ENCODE measurements around the gene FNBP1L. TPM values are rescaled to one million over a fixed set of nuclear protein-coding genes. Genes with fewer than 3 reads are reported as not detected.

The FNBP1L gene
- polyA plus RNA-seq, 1 donor (not counting 4 experiments of a cell fraction or from before 2014, with no cell fraction given) = 22.9 TPM

DNA sequence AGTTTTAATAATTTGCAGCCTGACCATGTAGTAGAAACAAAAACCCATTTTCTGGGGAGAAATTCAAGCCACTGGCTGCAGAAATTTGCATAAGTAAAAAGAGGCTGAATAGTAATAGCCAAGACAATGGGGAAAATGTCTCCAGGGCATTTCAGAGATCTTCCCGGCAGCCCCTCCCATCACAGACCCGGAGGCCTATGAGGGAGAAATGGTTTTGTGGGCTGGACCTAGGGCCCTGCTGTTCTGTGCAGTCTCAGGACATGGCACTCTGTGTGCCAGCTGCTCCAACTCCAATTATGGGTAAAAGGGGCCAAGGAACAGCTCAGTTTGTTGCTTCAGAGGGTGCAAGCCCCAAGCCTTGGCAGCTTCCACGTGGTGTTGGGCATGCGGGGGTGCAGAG, 39.7 kb upstream of the FNBP1L start:
- dilution Hi-C loops (cut with MboI; ENCODE audit: extremely low pct_ligation_motif_present, low sequenced_read_pairs) = no loop called here
- no peak for FAIRE-seq

DNA sequence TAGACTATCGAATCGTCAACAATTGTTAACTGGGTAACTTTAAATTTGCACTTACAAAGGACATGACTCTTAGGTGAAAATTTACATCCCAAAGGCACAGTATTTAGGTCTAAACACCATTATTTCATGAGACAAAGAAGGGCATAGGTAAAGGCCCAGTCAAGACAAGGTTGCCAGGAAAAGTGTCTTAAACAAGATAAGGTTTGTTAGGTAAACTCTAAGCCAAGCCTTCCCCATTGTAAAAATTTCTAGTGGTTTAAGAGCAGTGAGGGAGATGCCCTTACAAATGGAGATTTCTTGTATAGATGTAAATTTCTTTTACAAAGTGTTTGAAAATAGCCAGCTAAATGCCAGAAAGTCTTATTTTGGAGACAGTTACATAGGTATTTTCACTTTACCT, 36.9 kb upstream of the FNBP1L start:
- Histone ChIP-seq H3K27ac (ENCODE audit: control insufficient read depth, insufficient read depth, low read length) (no peak overlapping the region), H4K20me1 (ENCODE audit: control insufficient read depth, extremely low read depth, insufficient read depth, low read length) (no peaks in the 10 kb centered on the region), H3K4me1 (ENCODE audit: control insufficient read depth, extremely low read depth, insufficient read depth, low read length) (no peaks in the 10 kb centered on the region), H3K9me1 (ENCODE audit: control insufficient read depth, extremely low read depth, insufficient read depth, low read length) (no peaks in the 10 kb centered on the region), H3K4me2 (ENCODE audit: control insufficient read depth, extremely low read depth, insufficient read depth, low read depth, low read length) (no peak overlapping the region), H3K27me3 (ENCODE audit: control insufficient read depth, extremely low read depth, insufficient read depth, low read length) (no peaks in the 10 kb centered on the region), H3K36me3 (ENCODE audit: control insufficient read depth in 2 of 2, extremely low read depth in 1 of 2, insufficient read depth in 2 of 2, low read length in 2 of 2) (no peaks in the 10 kb centered on the region), H3K9ac (ENCODE audit: control insufficient read depth, extremely low read depth, insufficient read depth, low read length) (no peak overlapping the region), H3K9me3 (ENCODE audit: control insufficient read depth, low read depth, low read length) (no peaks in the 10 kb centered on the region), H3K79me2 (ENCODE audit: control insufficient read depth, insufficient read depth, low read length) (no peaks in the 10 kb centered on the region), H3K4me3 (ENCODE audit: control insufficient read depth in 2 of 3, extremely low read depth in 1 of 3, insufficient read depth in 2 of 3, low read depth in 1 of 3, low read length in 3 of 3) (no peak overlapping the region), H2AFZ (ENCODE audit: control insufficient read depth, low read length) (no peak overlapping the region)
- TF ChIP-seq, protein P1, sequence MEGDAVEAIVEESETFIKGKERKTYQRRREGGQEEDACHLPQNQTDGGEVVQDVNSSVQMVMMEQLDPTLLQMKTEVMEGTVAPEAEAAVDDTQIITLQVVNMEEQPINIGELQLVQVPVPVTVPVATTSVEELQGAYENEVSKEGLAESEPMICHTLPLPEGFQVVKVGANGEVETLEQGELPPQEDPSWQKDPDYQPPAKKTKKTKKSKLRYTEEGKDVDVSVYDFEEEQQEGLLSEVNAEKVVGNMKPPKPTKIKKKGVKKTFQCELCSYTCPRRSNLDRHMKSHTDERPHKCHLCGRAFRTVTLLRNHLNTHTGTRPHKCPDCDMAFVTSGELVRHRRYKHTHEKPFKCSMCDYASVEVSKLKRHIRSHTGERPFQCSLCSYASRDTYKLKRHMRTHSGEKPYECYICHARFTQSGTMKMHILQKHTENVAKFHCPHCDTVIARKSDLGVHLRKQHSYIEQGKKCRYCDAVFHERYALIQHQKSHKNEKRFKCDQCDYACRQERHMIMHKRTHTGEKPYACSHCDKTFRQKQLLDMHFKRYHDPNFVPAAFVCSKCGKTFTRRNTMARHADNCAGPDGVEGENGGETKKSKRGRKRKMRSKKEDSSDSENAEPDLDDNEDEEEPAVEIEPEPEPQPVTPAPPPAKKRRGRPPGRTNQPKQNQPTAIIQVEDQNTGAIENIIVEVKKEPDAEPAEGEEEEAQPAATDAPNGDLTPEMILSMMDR (optimal IDR thresholded peaks at IDR 0.05 in 1 of 3, IDR thresholded peaks at IDR 0.05 in 1 of 3, conservative IDR thresholded peaks at IDR 0.05 in 1 of 3; ENCODE audit: extremely low read depth in 1 of 3, insufficient read depth in 2 of 3, low read length in 3 of 3) = no peak
- no peak for FAIRE-seq
- DNase-seq (ENCODE audit: low read depth, low spot score) = no peak
- dilution Hi-C loops (cut with MboI; ENCODE audit: extremely low pct_ligation_motif_present, low sequenced_read_pairs) = no loop called here

More for the DNA sequence above, 39.7 kb upstream of the FNBP1L start:
- Histone ChIP-seq H4K20me1 (ENCODE audit: control insufficient read depth, extremely low read depth, insufficient read depth, low read length) (no peaks in the 10 kb centered on the region), H3K4me1 (ENCODE audit: control insufficient read depth, extremely low read depth, insufficient read depth, low read length) (no peaks in the 10 kb centered on the region), H2AFZ (ENCODE audit: control insufficient read depth, low read length) (no peak overlapping the region), H3K4me3 (ENCODE audit: control insufficient read depth in 2 of 3, extremely low read depth in 1 of 3, insufficient read depth in 2 of 3, low read depth in 1 of 3, low read length in 3 of 3) (no peak overlapping the region), H3K27ac (ENCODE audit: control insufficient read depth, insufficient read depth, low read length) (no peak overlapping the region), H3K27me3 (ENCODE audit: control insufficient read depth, extremely low read depth, insufficient read depth, low read length) (no peaks in the 10 kb centered on the region), H3K4me2 (ENCODE audit: control insufficient read depth, extremely low read depth, insufficient read depth, low read depth, low read length) (no peak overlapping the region), H3K9ac (ENCODE audit: control insufficient read depth, extremely low read depth, insufficient read depth, low read length) (no peak overlapping the region), H3K9me1 (ENCODE audit: control insufficient read depth, extremely low read depth, insufficient read depth, low read length) (no peaks in the 10 kb centered on the region), H3K79me2 (ENCODE audit: control insufficient read depth, insufficient read depth, low read length) (no peaks in the 10 kb centered on the region), H3K36me3 (ENCODE audit: control insufficient read depth in 2 of 2, extremely low read depth in 1 of 2, insufficient read depth in 2 of 2, low read length in 2 of 2) (no peaks in the 10 kb centered on the region), H3K9me3 (ENCODE audit: control insufficient read depth, low read depth, low read length) (no peaks in the 10 kb centered on the region)
- DNase-seq (ENCODE audit: low read depth, low spot score) = no peak
- no peak for TF ChIP-seq EZH2 (IDR thresholded peaks at IDR 0.05; ENCODE audit: low read length)
- TF ChIP-seq, protein P1 (optimal IDR thresholded peaks at IDR 0.05 in 1 of 3, IDR thresholded peaks at IDR 0.05 in 1 of 3, conservative IDR thresholded peaks at IDR 0.05 in 1 of 3; ENCODE audit: extremely low read depth in 1 of 3, insufficient read depth in 2 of 3, low read length in 3 of 3) = no peak
